GM21717 (cell line): ENCODE measurements around the gene ATP6V0A1.
A peak's percentile ranks its signal among the peaks of the same experiment; 100 is the strongest.
"Not testable (repeated sequence)": the region's sequence is repeated elsewhere in the genome, so short reads cannot be mapped to it uniquely, and the experiment has no call there.

Experiments used
- ATAC-seq: cut with Tn5 transposase; IDR thresholded peaks from one replicate; pipeline ENCODE4 v1.9.1; 2021; ENCODE audit warnings: mild to moderate bottlenecking, moderate library complexity; ENCODE audit not compliant: unreplicated experiment

ATP6V0A1 gene

GRCh38 chr17:42555961-42556617 is 97.4 kb downstream of the ATP6V0A1 start:
- not testable (repeated sequence) for ATAC-seq

GRCh38 chr17:42559075-42559474 is 100.4 kb downstream of the ATP6V0A1 start:
- ATAC-seq: no peak

GRCh38 chr17:42560246-42560645 is 101.6 kb downstream of the ATP6V0A1 start:
- ATAC-seq: no peak

GRCh38 chr17:42561897-42562387 is 103.3 kb downstream of the ATP6V0A1 start, which contains the start of gene COASY:
COASY (plus strand) TSS chr17:42562148; CDS start chr17:42562623, 475 bp downstream.
- ATAC-seq: peak; percentile 43

- no peak for ATAC-seq
These were observed 103.9 kb downstream of the ATP6V0A1 start for GRCh38 chr17:42562388-42563142.

DNA sequence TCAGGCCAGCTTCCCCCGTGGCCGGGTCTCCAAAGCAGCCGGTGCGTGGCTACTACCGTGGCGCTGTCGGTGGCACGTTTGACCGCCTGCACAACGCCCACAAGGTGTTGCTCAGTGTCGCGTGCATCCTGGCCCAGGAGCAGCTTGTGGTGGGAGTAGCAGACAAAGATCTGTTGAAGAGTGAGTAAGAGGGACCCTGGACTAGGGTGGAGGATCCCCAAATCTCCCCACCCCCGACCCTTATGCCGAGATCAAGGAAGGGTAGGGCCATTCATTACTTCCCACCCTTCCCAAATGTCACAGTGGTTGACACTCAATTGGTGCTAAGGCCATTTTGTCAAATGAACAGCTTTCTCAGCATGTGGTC is 104.4 kb downstream of the ATP6V0A1 start:
- no peak for ATAC-seq

DNA sequence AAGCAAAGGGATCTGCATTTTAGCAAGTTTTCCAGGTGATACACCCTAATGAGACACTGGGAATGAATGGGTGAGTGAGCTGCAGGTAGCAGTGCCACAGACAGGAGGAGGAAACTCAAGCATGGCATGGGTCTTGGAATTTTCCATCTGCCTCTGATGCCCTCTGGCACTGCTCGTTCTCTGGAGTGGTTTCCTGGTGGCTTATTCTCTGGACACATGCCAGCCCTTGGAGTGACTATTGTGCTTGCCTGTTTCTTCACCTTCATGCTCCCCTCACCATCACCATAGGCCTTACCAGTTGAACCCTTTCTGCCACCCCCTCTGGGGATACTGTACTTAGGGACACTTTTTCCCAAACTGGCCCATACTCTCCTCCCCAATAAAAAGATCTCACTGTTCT is 104.9 kb downstream of the ATP6V0A1 start:
- no peak for ATAC-seq

GRCh38 chr17:42563950-42564349 is 105.3 kb downstream of the ATP6V0A1 start:
- no peak for ATAC-seq

GRCh38 chr17:42564815-42565522 is 106.3 kb downstream of the ATP6V0A1 start:
- no peak for ATAC-seq

- ATAC-seq: no peak
These were observed 107.0 kb downstream of the ATP6V0A1 start for GRCh38 chr17:42565523-42566214.

- ATAC-seq: peak; percentile 2
These were observed 107.7 kb downstream of the ATP6V0A1 start for GRCh38 chr17:42566215-42566882.

DNA sequence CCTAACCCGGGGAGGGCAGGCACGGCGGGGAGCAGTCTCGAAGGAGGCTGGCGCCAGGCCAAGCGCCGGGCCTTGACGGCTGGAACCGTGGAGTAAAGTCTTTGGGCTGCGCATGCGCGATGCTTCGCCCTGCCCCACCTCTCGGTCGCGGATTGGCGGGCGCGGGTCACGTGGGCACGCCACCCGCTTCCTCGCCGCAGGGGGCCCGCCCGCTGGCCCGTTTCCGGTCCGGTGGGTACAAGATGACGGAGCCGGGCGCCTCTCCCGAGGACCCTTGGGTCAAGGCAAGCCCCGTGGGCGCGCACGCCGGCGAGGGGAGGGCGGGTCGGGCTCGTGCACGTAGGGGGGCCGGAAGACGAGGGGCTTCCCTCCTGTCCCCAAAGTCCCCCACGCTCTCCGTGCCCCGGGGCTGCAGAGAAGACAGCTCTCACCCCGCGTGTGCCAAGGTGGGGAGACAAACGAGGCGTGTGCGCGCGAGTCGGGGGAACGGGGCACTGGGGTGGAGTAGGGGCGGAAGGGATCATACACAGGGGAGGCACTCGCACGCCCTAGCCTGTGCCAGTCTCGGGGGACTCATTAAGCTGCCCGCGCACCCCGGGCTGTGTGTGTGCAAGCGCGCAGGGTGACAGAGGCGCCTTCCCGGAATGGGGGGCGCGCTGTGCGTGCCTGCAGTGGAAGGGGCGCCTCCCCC is 108.3 kb downstream of the ATP6V0A1 start, which contains the start of gene MLX:
Gene MLX (plus strand): TSS at position 218 of the 691 bp plus-strand sequence. CDS start 25 bp downstream, at position 243.
- ATAC-seq: peak; percentile 41

DNA sequence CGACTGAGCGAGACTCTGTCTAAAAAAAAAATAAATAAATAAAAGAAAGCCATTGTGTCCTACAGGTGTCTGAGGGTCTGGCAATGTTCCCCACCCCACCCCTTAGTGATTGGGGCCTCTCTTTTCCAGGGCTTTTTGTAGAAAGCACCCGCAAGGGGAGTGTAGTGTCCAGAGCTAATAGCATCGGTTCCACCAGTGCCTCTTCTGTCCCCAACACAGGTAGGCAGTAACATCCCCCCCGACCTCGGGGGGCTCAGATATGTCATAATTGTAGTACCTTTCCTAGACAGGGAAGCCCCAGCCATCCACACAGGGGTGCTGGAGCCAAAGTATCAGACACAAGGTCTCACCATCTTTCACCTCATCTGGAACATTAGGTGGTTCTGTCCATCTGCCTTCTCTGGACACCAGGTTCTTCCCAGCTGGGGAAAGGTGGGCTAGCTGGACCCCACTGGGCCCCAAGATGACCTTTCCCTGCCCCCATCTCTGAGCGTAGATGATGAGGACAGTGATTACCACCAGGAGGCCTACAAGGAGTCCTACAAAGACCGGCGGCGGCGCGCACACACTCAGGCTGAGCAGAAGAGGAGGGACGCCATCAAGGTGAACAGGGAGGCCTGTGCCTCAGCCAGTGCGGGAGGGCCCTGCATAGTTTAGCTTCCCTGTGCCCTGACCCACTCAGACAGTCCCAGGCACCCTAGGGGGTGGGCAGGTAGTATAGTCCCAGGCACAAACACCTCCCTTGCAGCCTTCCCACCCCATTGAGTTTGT is 109.8 kb downstream of the ATP6V0A1 start:
- no peak for ATAC-seq

GRCh38 chr17:42571435-42572225 is 113.0 kb downstream of the ATP6V0A1 start:
- ATAC-seq: no peak
